Neuronal stem cell (in vitro differentiated cells): ENCODE measurements around the gene PPP1R13L.

Source experiments
- DNase-seq: peaks from one replicate; pipeline ENCODE4 v3.0.0-alpha.2; 2013; ENCODE audit warnings: low spot score
- H2AFZ ChIP-seq: one replicate; pipeline ENCODE4 v1.6.1; 2013; ENCODE audit warnings: mild to moderate bottlenecking, low read length, inconsistent platforms
- H2AK5ac ChIP-seq: 2 replicates; pipeline ENCODE4 v1.6.1; 2013; ENCODE audit warnings: low read depth, mild to moderate bottlenecking, inconsistent platforms, low read length, moderate library complexity, mixed read lengths
- H2BK120ac ChIP-seq: 2 replicates; pipeline ENCODE4 v1.6.1; 2013; ENCODE audit warnings: low read depth, mild to moderate bottlenecking, inconsistent platforms, low read length, moderate library complexity, mixed read lengths
- H2BK12ac ChIP-seq: one replicate; pipeline ENCODE4 v1.6.1; 2013; ENCODE audit warnings: low read length, inconsistent platforms
- H2BK15ac ChIP-seq: 2 replicates; pipeline ENCODE4 v1.6.1; 2013; ENCODE audit warnings: mild to moderate bottlenecking, low read length, inconsistent platforms, mixed read lengths
- H2BK5ac ChIP-seq: one replicate; pipeline ENCODE4 v1.6.1; 2013; ENCODE audit warnings: inconsistent platforms, mild to moderate bottlenecking, low read length, moderate library complexity
- H3K14ac ChIP-seq: one replicate; pipeline ENCODE4 v1.6.1; 2013; ENCODE audit warnings: low read length, inconsistent platforms
- H3K18ac ChIP-seq: 2 replicates; pipeline ENCODE4 v1.6.1; 2013; ENCODE audit warnings: low read length, inconsistent platforms
- H3K23ac ChIP-seq: 2 replicates; pipeline ENCODE4 v1.6.1; 2013; ENCODE audit warnings: low read depth, mild to moderate bottlenecking, mixed read lengths, low read length, inconsistent platforms; ENCODE audit not compliant: poor library complexity
- H3K27ac ChIP-seq: replicated peaks from 3 replicates; pipeline ENCODE4 v1.5.1; 2013; ENCODE audit warnings: low read length, inconsistent platforms
- H3K27me3 ChIP-seq, 3 experiments: 2 replicates each; pipeline ENCODE4 v1.6.1; 2013; ENCODE audit warnings: low read length in 3 of 3, mild to moderate bottlenecking in 2 of 3, inconsistent platforms in 1 of 3, low read depth in 1 of 3, mixed read lengths in 1 of 3, moderate library complexity in 1 of 3; ENCODE audit not compliant: control insufficient read depth in 3 of 3, insufficient read depth in 3 of 3
- H3K36me3 ChIP-seq, 2 donors: replicated peaks in 1 of 2; 2 replicates each; pipeline ENCODE4 v1.6.1; 2013; ENCODE audit warnings: low read length in 2 of 2; ENCODE audit not compliant: control insufficient read depth in 2 of 2, insufficient read depth in 2 of 2
- H3K4ac ChIP-seq: 2 replicates; pipeline ENCODE4 v1.6.1; 2013; ENCODE audit warnings: inconsistent platforms, mild to moderate bottlenecking, low read length, moderate library complexity
- H3K4me1 ChIP-seq, 2 donors: 1 replicate in 1 of 2; 2 replicates in 1 of 2; pipeline ENCODE4 v1.6.1; 2013; ENCODE audit warnings: low read length in 2 of 2, low read depth in 1 of 2; ENCODE audit not compliant: control insufficient read depth in 2 of 2, insufficient read depth in 1 of 2
- H3K4me2 ChIP-seq: one replicate; pipeline ENCODE4 v1.6.1; 2013; ENCODE audit warnings: mild to moderate bottlenecking, low read length, inconsistent platforms; ENCODE audit not compliant: insufficient read depth, poor library complexity, severe bottlenecking
- H3K4me3 ChIP-seq, 2 donors: 2 replicates each; pipeline ENCODE4 v1.5.1; 2013; ENCODE audit warnings: low read length in 2 of 2, mild to moderate bottlenecking in 2 of 2, inconsistent platforms in 1 of 2, moderate library complexity in 1 of 2
- H3K79me1 ChIP-seq: one replicate; pipeline ENCODE4 v1.6.1; 2013; ENCODE audit warnings: low read depth, mild to moderate bottlenecking, inconsistent platforms, low read length, moderate library complexity
- H3K9ac ChIP-seq: one replicate; pipeline ENCODE4 v1.6.1; 2013; ENCODE audit warnings: mild to moderate bottlenecking, low read depth, low read length, inconsistent platforms; ENCODE audit not compliant: poor library complexity
- H3K9me3 ChIP-seq, 2 donors: replicated peaks in 1 of 2; 2 replicates each; pipeline versions ENCODE3 to v1.6.1; 2013; ENCODE audit warnings: low read length in 2 of 2, mild to moderate bottlenecking in 2 of 2, inconsistent platforms in 1 of 2, low read depth in 1 of 2, mixed read lengths in 1 of 2, moderate library complexity in 1 of 2; ENCODE audit not compliant: control insufficient read depth in 2 of 2, insufficient read depth in 1 of 2
- H4K8ac ChIP-seq: one replicate; pipeline ENCODE4 v1.6.1; 2013; ENCODE audit warnings: low read depth, mild to moderate bottlenecking, inconsistent platforms, low read length, moderate library complexity
- H4K91ac ChIP-seq: one replicate; pipeline ENCODE4 v1.6.1; 2013; ENCODE audit warnings: low read length, low read depth, mild to moderate bottlenecking, inconsistent platforms; ENCODE audit not compliant: poor library complexity
- WGBS, 2 donors: extraction: QIAGEN DNeasy Blood & Tissue Kit; methylation state at CpG; one replicate each; pipeline ENCODE4 v1.1.7; 2013; ENCODE audit warnings: missing lambda C conversion rate in 2 of 2, mixed read lengths in 1 of 2; ENCODE audit not compliant: insufficient read length in 2 of 2, insufficient replicate concordance in 1 of 2; ENCODE audit errors: extremely low coverage in 2 of 2; 5-methylcytosine and 5-hydroxymethylcytosine counted together

PPP1R13L gene

GRCh38 chr19:45363861-45364459, 40.9 kb downstream of the PPP1R13L start:
- H3K18ac ChIP-seq: no peak overlapping the region
- peaks cover 0 to 2% (median 0%) of the 10 kb centered on the region in 3 experiments for H3K27me3 ChIP-seq
- H3K79me1 ChIP-seq: peaks cover 10% of the 10 kb centered on the region
- H3K36me3 ChIP-seq: peaks cover 41 to 78% of the 10 kb centered on the region in 2 donors
- no peak overlapping the region for H2AK5ac ChIP-seq
- no peak overlapping the region for H3K4me2 ChIP-seq
- H2BK12ac ChIP-seq: no peak overlapping the region
- H2BK120ac ChIP-seq: no peak overlapping the region
- H3K4me3 ChIP-seq: no peak overlapping the region
- peaks cover 0 to 2% of the 10 kb centered on the region in 2 donors for H3K9me3 ChIP-seq
- H4K91ac ChIP-seq: no peak overlapping the region
- WGBS, 2 donors: no CpG with 5 or more reads among the region's 44 CpGs
- peaks cover 0 to 3% of the 10 kb centered on the region in 2 donors for H3K4me1 ChIP-seq
- no peak overlapping the region for H3K9ac ChIP-seq
- H3K14ac ChIP-seq: no peak overlapping the region
- no peak overlapping the region for H2BK5ac ChIP-seq
- H2BK15ac ChIP-seq: no peak overlapping the region
- DNase-seq: no peak
- no peak overlapping the region for H3K27ac ChIP-seq
- H4K8ac ChIP-seq: no peak overlapping the region
- no peak overlapping the region for H2AFZ ChIP-seq
- H3K4ac ChIP-seq: no peak overlapping the region
- H3K23ac ChIP-seq: peak overlapping the region; percentile 43

- no peak overlapping the region for H3K4me2 ChIP-seq
- no peak overlapping the region for H2AK5ac ChIP-seq
- H2BK12ac ChIP-seq: no peak overlapping the region
- peaks cover 47 to 80% of the 10 kb centered on the region in 2 donors for H3K36me3 ChIP-seq
- H3K14ac ChIP-seq: no peak overlapping the region
- no peak overlapping the region for H3K4me3 ChIP-seq
- H3K4ac ChIP-seq: no peak overlapping the region
- peaks cover 0 to 2% (median 0%) of the 10 kb centered on the region in 3 experiments for H3K27me3 ChIP-seq
- H4K8ac ChIP-seq: no peak overlapping the region
- no peak overlapping the region for H4K91ac ChIP-seq
- H3K9ac ChIP-seq: peak overlapping the region; percentile 67
- no peak overlapping the region for H3K18ac ChIP-seq
- H3K27ac ChIP-seq: no peak overlapping the region
- H3K4me1 ChIP-seq: no peaks in the 10 kb centered on the region
- H3K79me1 ChIP-seq: peaks cover 10% of the 10 kb centered on the region
- peaks cover 0 to 2% of the 10 kb centered on the region in 2 donors for H3K9me3 ChIP-seq
- no peak overlapping the region for H2BK120ac ChIP-seq
- no peak for DNase-seq
- WGBS, 2 donors: no CpG with 5 or more reads among the region's 16 CpGs
- no peak overlapping the region for H2AFZ ChIP-seq
- peak overlapping the region; percentile 89 for H3K23ac ChIP-seq
- H2BK15ac ChIP-seq: no peak overlapping the region
- no peak overlapping the region for H2BK5ac ChIP-seq
Measured at GRCh38 chr19:45362291-45362690, 42.6 kb downstream of the PPP1R13L start.

GRCh38 chr19:45361608-45362007, 43.3 kb downstream of the PPP1R13L start:
- Histone ChIP-seq H3K79me1 (peaks cover 10% of the 10 kb centered on the region), H3K4me2 (no peak overlapping the region), H3K9ac (no peak overlapping the region), H3K18ac (peak overlapping the region; percentile 36), H3K9me3 (peaks cover 0 to 2% of the 10 kb centered on the region in 2 donors), H3K4ac (no peak overlapping the region), H3K4me3 (no peak overlapping the region), H2BK12ac (no peak overlapping the region), H3K36me3 (peaks cover 54 to 84% of the 10 kb centered on the region in 2 donors), H3K4me1 (no peaks in the 10 kb centered on the region), H2AK5ac (no peak overlapping the region), H3K27me3 (peaks cover 0 to 2% (median 0%) of the 10 kb centered on the region in 3 experiments), H3K23ac (peak overlapping the region; percentile 68), H4K91ac (no peak overlapping the region), H3K14ac (no peak overlapping the region), H2BK15ac (no peak overlapping the region), H4K8ac (no peak overlapping the region), H2AFZ (no peak overlapping the region), H2BK120ac (no peak overlapping the region), H2BK5ac (no peak overlapping the region), H3K27ac (no peak overlapping the region)
- no peak for DNase-seq
- no CpG with 5 or more reads among the region's 14 CpGs for WGBS, 2 donors

GRCh38 chr19:45358213-45358792, 46.6 kb downstream of the PPP1R13L start:
- Histone ChIP-seq H3K18ac (no peak overlapping the region), H3K14ac (no peak overlapping the region), H4K8ac (no peak overlapping the region), H2BK120ac (no peak overlapping the region), H3K9ac (no peak overlapping the region), H2BK12ac (no peak overlapping the region), H2AFZ (no peak overlapping the region), H3K79me1 (peaks cover 6% of the 10 kb centered on the region), H3K23ac (peak overlapping the region; percentile 85), H4K91ac (no peak overlapping the region), H2BK15ac (no peak overlapping the region), H3K4me2 (no peak overlapping the region), H3K4me1 (no peaks in the 10 kb centered on the region), H3K4ac (no peak overlapping the region), H3K27me3 (peaks cover 0 to 2% (median 0%) of the 10 kb centered on the region in 3 experiments), H2AK5ac (no peak overlapping the region), H3K36me3 (peaks cover 66 to 87% of the 10 kb centered on the region in 2 donors), H2BK5ac (peak overlapping the region; percentile 5), H3K4me3 (no peak overlapping the region), H3K27ac (no peak overlapping the region), H3K9me3 (peaks cover 0 to 5% of the 10 kb centered on the region in 2 donors)
- WGBS, 2 donors: no CpG with 5 or more reads among the region's 12 CpGs
- no peak for DNase-seq
